Kidney (tissue), 14 donors: ENCODE data around the gene DIRAS1. TPM values are rescaled to one million over a fixed set of nuclear protein-coding genes. Genes with fewer than 3 reads are reported as not detected.
A peak's percentile ranks its signal among the peaks of the same experiment; 100 is the strongest.

Experiments used
- DNase-seq, 5 donors: peaks; one replicate each; pipeline ENCODE4 v3.0.0-alpha.2; 2013 to 2020
- FAIRE-seq: peaks from 2 replicates; lab custom pipeline; 2012; peaks lifted over from hg19 to GRCh38; lab: Jason Lieb, UNC
- H3K27ac ChIP-seq, 2 donors: one replicate each; pipeline ENCODE4 v1.7.0; 2013; ENCODE audit warnings: low read depth in 2 of 2, low read length in 2 of 2, inconsistent platforms in 1 of 2
- H3K27me3 ChIP-seq: one replicate; pipeline ENCODE4 v1.7.1; 2013; ENCODE audit warnings: low read length, inconsistent platforms; ENCODE audit not compliant: control insufficient read depth, insufficient read depth
- H3K36me3 ChIP-seq, 3 donors: one replicate each; pipeline versions ENCODE4 v1.7.0 to v1.7.1; 2013; ENCODE audit warnings: low read length in 3 of 3, control low read depth in 1 of 3, inconsistent platforms in 1 of 3; ENCODE audit not compliant: insufficient read depth in 3 of 3, control insufficient read depth in 2 of 3
- H3K4me1 ChIP-seq, 3 donors: one replicate each; pipeline versions ENCODE4 v1.7.0 to v1.7.1; 2013; ENCODE audit warnings: low read length in 3 of 3, inconsistent platforms in 1 of 3, low read depth in 1 of 3; ENCODE audit not compliant: control insufficient read depth in 2 of 3, insufficient read depth in 2 of 3
- H3K4me3 ChIP-seq, 3 donors: one replicate each; pipeline versions ENCODE4 v1.7.0 to v1.8.1; 2013; ENCODE audit warnings: low read length in 3 of 3, control low read depth in 1 of 3, inconsistent platforms in 1 of 3
- H3K9ac ChIP-seq, 3 donors: one replicate each; pipeline versions ENCODE4 v1.7.0 to v1.7.1; 2013; ENCODE audit warnings: low read length in 3 of 3, control low read depth in 1 of 3, inconsistent platforms in 1 of 3
- H3K9me3 ChIP-seq, 3 donors: one replicate each; pipeline versions ENCODE4 v1.7.0 to v1.7.1; 2013; ENCODE audit warnings: low read length in 3 of 3, control low read depth in 1 of 3, inconsistent platforms in 1 of 3; ENCODE audit not compliant: control insufficient read depth in 2 of 3, insufficient read depth in 1 of 3
- intact Hi-C: fragments of 100-400 bp; cut with DNase I; formaldehyde crosslinking; loops from one replicate; pipeline ENCODE4 v1.11.1; 2022
- polyA plus RNA-seq: library from polyadenylated mRNA; stranded (reverse); fragments of 350-450 nt; fragmentation: Illumina TruSeq; extraction: RNeasy Lipid Tissue Mini Kit (QIAGEN cat#74804); gene quantifications from one replicate; pipeline ENCODE4 v1.2.3, GENCODE V29; 2014; ENCODE audit warnings: low read depth, low replicate concordance; ENCODE audit not compliant: insufficient read depth
- total RNA-seq: library from RNA; stranded (reverse); fragmentation: NEBNext Ultra II Directional; extraction: Animal tissue kit (Norgen Biotek cat#: 25700); gene quantifications from one replicate; pipeline ENCODE4 v1.2.1, GENCODE V29; 2021
- TF ChIP-seq, protein P1 (sequence below): IDR thresholded peaks from 3 replicates; pipeline ENCODE4 v1.5.1; 2012; ENCODE audit warnings: mild to moderate bottlenecking, moderate library complexity, borderline replicate concordance; ENCODE audit not compliant: insufficient read depth; ENCODE audit errors: extremely low read depth
- donor health status: control.
- donor health status: control.
- donor health status: control.
- donor health status: control.
- donor health status: control.
- donor health status: DM: yes; HTN: yes; CAD: no.
- donor health status: Normal renal cell carcinoma (clear cell type).

Gene DIRAS1
- total and polyA plus RNA-seq, 2 donors from 2014 or later = 2.3 to 7.6 TPM

DNA sequence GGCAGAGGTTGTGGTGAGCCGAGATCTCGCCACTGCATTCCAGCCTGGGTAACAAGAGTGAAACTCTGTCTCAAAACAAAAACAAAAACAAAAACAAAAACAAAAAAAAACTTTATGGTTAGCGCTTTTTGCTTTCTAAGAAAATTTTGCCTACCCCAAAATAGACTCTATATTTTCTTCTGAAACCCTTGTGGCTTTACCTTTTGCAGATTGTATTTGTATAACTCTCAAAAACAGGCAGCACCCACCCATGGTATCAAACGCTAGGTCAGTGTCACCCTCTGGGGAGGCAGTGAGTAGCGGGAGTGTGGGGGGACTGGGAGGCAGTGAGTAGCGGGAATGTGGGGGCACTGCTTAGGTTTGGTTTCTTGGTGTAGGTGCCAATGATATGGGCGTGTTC, 26.2 kb upstream of the DIRAS1 start:
- no peaks in the 10 kb centered on the region for H3K36me3 ChIP-seq

DNA sequence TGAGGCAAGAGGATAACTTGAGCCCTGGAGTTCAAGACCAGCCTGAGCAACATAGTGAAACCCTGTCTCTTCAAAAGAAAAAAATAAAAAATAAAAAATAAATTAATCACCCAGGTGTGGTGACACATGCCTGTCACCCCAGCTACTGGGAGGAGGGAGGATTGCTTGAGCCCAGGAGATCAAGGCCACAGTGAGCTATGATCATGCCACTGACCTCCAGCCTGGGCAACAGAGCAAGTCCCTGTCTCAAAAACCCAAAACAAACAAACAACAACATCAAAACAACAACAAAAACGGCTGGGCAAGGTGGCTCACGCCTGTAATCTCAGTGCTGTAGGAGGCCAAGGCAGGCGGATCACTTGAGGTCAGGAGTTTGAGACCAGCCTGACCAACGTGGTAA, 22.9 kb upstream of the DIRAS1 start:
- Histone ChIP-seq H3K36me3 (no peaks in the 10 kb centered on the region), H3K9me3 (no peaks in the 10 kb centered on the region), H3K27ac (no peak overlapping the region), H3K27me3 (no peaks in the 10 kb centered on the region), H3K4me1 (peaks cover 0 to 4% (median 0%) of the 10 kb centered on the region in 3 donors), H3K9ac (no peak overlapping the region), H3K4me3 (no peak overlapping the region)
- TF ChIP-seq, protein P1, sequence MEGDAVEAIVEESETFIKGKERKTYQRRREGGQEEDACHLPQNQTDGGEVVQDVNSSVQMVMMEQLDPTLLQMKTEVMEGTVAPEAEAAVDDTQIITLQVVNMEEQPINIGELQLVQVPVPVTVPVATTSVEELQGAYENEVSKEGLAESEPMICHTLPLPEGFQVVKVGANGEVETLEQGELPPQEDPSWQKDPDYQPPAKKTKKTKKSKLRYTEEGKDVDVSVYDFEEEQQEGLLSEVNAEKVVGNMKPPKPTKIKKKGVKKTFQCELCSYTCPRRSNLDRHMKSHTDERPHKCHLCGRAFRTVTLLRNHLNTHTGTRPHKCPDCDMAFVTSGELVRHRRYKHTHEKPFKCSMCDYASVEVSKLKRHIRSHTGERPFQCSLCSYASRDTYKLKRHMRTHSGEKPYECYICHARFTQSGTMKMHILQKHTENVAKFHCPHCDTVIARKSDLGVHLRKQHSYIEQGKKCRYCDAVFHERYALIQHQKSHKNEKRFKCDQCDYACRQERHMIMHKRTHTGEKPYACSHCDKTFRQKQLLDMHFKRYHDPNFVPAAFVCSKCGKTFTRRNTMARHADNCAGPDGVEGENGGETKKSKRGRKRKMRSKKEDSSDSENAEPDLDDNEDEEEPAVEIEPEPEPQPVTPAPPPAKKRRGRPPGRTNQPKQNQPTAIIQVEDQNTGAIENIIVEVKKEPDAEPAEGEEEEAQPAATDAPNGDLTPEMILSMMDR = no peak
- FAIRE-seq (no peak), DNase-seq (no peak)
- intact Hi-C loops = no loop called here

More for the DNA sequence above, 26.2 kb upstream of the DIRAS1 start:
- no peaks in the 10 kb centered on the region for H3K27me3 ChIP-seq
- TF ChIP-seq, protein P1 = no peak
- FAIRE-seq (no peak), DNase-seq (no peak)
- H3K9me3 ChIP-seq = no peaks in the 10 kb centered on the region
- H3K4me3 ChIP-seq = no peak overlapping the region
- H3K4me1 ChIP-seq = no peaks in the 10 kb centered on the region
- intact Hi-C loops = no loop called here
- no peak overlapping the region for H3K9ac ChIP-seq
- H3K27ac ChIP-seq = no peak overlapping the region

DNA sequence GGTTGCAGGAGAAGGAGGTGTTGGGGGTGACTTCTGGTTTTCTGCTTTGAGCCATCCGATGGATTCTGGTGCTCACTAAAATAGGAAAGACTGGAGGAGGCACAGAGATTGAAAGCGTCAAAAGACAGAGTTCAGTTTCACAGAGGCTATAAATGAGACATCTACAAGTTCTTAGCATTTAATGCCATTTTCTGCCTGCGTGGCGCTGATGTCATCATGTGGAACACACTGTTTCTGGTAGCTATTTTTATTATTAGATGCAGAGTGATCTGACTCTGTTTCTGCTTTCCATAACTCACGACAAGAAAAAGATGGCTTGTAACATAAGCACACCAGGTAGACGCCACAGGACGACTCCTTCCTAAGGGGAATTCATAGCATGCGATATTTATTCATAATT, 21.9 kb upstream of the DIRAS1 start:
- TF ChIP-seq, protein P1 = no peak
- H3K4me3 ChIP-seq = no peak overlapping the region
- H3K36me3 ChIP-seq = no peaks in the 10 kb centered on the region
- no peaks in the 10 kb centered on the region for H3K9me3 ChIP-seq
- H3K9ac ChIP-seq = no peak overlapping the region
- no peaks in the 10 kb centered on the region for H3K27me3 ChIP-seq
- intact Hi-C loops = no loop called here
- DNase-seq (no peak), FAIRE-seq (no peak)
- H3K4me1 ChIP-seq = peaks cover 0 to 6% (median 0%) of the 10 kb centered on the region in 3 donors
- H3K27ac ChIP-seq = no peak overlapping the region

DNA sequence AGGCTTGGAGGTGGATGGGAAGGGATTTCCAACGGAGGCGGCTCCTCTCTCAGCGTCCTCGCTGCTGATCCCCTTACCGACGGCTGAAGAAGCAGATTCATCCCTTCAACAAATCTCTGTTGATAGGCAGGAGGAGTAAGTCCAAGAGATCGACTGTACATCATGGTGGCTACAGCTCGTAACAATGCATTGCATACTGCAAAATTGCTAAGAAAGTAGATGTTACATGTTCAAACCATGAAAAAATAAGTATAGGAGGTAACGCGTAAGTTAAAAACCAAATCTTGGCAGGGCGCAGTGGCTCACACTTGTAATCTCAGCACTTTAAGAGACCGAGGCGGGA, 19.1 kb upstream of the DIRAS1 start:
- TF ChIP-seq, protein P1 = no peak
- Histone ChIP-seq H3K9ac (no peak overlapping the region), H3K27me3 (no peaks in the 10 kb centered on the region), H3K4me3 (peak overlapping the region in 1 of 3 donors; percentile 71), H3K27ac (no peak overlapping the region), H3K36me3 (peaks cover 4 to 6% (median 5%) of the 10 kb centered on the region in 3 donors), H3K4me1 (peaks cover 0 to 6% (median 0%) of the 10 kb centered on the region in 3 donors), H3K9me3 (no peaks in the 10 kb centered on the region)
- DNase-seq (peak in 1 of 5 donors; percentile 20), FAIRE-seq (no peak)
- intact Hi-C loops = no loop called here
